Glutamatergic neuron (in vitro differentiated cells): ENCODE results near the gene ARSG. TPM values are rescaled to one million over a fixed set of nuclear protein-coding genes. Genes with fewer than 3 reads are reported as not detected.

Source experiments
- DNase-seq: peaks from one replicate; pipeline ENCODE4 v3.0.0; 2022
- H3K27ac Mint-ChIP-seq: one replicate; pipeline ENCODE4 v1.8.0; 2020; ENCODE audit warnings: mild to moderate bottlenecking, mixed read lengths, inconsistent platforms; ENCODE audit not compliant: unreplicated experiment
- H3K27me3 Mint-ChIP-seq: one replicate; pipeline ENCODE4 v1.8.0; 2020; ENCODE audit warnings: mild to moderate bottlenecking, moderate library complexity, mixed read lengths, inconsistent platforms; ENCODE audit not compliant: unreplicated experiment
- H3K36me3 Mint-ChIP-seq: one replicate; pipeline ENCODE4 v1.8.0; 2020; ENCODE audit warnings: mild to moderate bottlenecking, mixed read lengths, inconsistent platforms; ENCODE audit not compliant: unreplicated experiment
- H3K4me1 Mint-ChIP-seq: one replicate; pipeline ENCODE4 v1.8.0; 2020; ENCODE audit warnings: mild to moderate bottlenecking, low read depth, mixed read lengths, inconsistent platforms; ENCODE audit not compliant: unreplicated experiment
- H3K4me3 Mint-ChIP-seq: one replicate; pipeline ENCODE4 v1.8.0; 2020; ENCODE audit warnings: mild to moderate bottlenecking, mixed read lengths, inconsistent platforms; ENCODE audit not compliant: unreplicated experiment
- H3K9me3 Mint-ChIP-seq: one replicate; pipeline ENCODE4 v1.8.0; 2020; ENCODE audit warnings: mild to moderate bottlenecking, moderate library complexity, mixed read lengths, inconsistent platforms; ENCODE audit not compliant: unreplicated experiment
- CTCF ChIP-seq: fragments of 200-600 bp; sonication (generic); IDR thresholded peaks from one replicate; pipeline ENCODE4 v1.5.0; 2021; ENCODE audit not compliant: partially characterized antibody, unreplicated experiment
- total RNA-seq: library from RNA; stranded (reverse); fragmentation: NEBNext Ultra II Directional; extraction: Animal tissue kit (Norgen Biotek cat#: 25700); gene quantifications from one replicate; pipeline ENCODE4 v1.2.1, GENCODE V29; 2021; ENCODE audit not compliant: unreplicated experiment

ARSG gene
- total RNA-seq, 1 donor from 2014 or later: 1.9 TPM

DNA sequence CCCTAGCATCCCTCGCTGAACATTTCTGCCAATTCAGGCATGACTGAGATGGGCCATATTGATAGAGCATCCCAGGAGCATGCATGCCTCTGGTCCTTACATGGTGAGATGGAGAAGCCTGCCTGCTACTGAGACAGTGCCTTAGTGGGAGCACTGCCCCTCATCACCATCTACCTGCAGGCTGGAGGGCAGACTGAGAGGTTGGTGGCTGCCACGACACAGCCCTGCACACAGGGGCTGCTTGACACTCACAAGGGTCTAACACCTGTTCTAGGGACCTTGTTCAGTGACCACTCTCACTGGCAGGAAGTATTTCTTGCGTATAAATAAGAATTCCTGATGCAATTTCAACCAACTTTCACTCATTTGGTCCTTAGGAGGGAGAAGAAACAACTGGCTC, 132.0 kb downstream of the ARSG start:
- Mint-ChIP-seq H3K9me3 (peaks cover 21% of the 10 kb centered on the region), H3K36me3 (peaks cover 27% of the 10 kb centered on the region), H3K4me3 (no peak overlapping the region), H3K4me1 (no peaks in the 10 kb centered on the region), H3K27me3 (peaks cover 14% of the 10 kb centered on the region), H3K27ac (no peak overlapping the region)
- TF ChIP-seq CTCF: no peak
- DNase-seq: no peak

GRCh38 chr17:68424203-68424602, 132.9 kb downstream of the ARSG start:
- no peaks in the 10 kb centered on the region for H3K4me1 Mint-ChIP-seq
- H3K27ac Mint-ChIP-seq: no peak overlapping the region

DNA sequence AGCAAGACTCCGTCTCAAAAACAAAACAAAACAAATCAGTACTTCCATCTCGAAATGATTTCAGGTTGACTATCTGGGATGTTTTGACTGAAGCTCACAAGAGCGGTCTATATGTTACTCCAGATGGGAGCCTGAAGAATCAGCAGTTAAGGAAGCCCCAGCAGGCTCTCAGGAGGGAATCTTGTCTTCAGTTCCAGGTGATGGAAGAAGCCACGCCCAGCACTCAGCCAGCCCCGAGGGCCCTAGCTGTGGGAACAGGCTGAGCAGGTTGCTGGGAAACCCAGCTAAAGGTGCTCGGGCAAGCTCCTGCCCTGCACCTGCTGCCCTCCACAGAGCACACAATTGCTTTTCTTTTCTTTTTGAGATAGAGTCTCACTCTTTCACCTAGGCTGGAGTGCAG, 133.6 kb downstream of the ARSG start:
- DNase-seq: no peak
- TF ChIP-seq CTCF: no peak
- no peak overlapping the region for H3K27ac Mint-ChIP-seq

More at GRCh38 chr17:68424203-68424602, 132.9 kb downstream of the ARSG start:
- DNase-seq: no peak
- Mint-ChIP-seq H3K9me3 (peaks cover 17% of the 10 kb centered on the region), H3K36me3 (peaks cover 22% of the 10 kb centered on the region), H3K27me3 (peaks cover 14% of the 10 kb centered on the region), H3K4me3 (no peak overlapping the region)
- TF ChIP-seq CTCF: no peak

GRCh38 chr17:68425979-68426378, 134.7 kb downstream of the ARSG start:
- DNase-seq: no peak
- TF ChIP-seq CTCF: no peak
- H3K9me3 Mint-ChIP-seq: peaks cover 3% of the 10 kb centered on the region
- peaks cover 5% of the 10 kb centered on the region for H3K36me3 Mint-ChIP-seq
- H3K27me3 Mint-ChIP-seq: peaks cover 4% of the 10 kb centered on the region
- no peak overlapping the region for H3K4me3 Mint-ChIP-seq
- no peaks in the 10 kb centered on the region for H3K4me1 Mint-ChIP-seq
- H3K27ac Mint-ChIP-seq: no peak overlapping the region

More for the DNA sequence above, 133.6 kb downstream of the ARSG start:
- Mint-ChIP-seq H3K27me3 (peaks cover 10% of the 10 kb centered on the region), H3K36me3 (peaks cover 17% of the 10 kb centered on the region), H3K9me3 (peaks cover 12% of the 10 kb centered on the region), H3K4me3 (no peak overlapping the region), H3K4me1 (no peaks in the 10 kb centered on the region)

DNA sequence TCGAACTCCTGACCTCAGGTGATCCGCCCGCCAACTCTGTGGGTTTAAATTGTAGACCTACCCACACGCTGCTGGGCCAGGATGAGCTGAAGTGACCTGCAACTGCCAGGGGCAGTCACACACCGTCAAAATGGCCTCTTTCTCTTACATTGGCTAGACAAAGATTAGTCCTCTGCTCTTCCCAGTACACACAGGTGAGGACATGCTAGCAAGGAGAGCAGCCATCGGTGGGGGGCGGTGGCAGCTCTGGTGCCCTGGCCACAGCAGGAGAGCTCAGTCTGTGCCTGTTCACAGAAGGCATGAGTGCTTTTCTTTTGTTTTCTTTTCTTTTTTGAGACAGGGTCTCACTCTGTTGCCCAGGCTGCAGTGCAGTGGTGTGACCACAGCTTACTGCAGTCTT, 136.3 kb downstream of the ARSG start:
- peaks cover 3% of the 10 kb centered on the region for H3K9me3 Mint-ChIP-seq

More for the DNA sequence above, 136.3 kb downstream of the ARSG start:
- TF ChIP-seq CTCF: no peak
- H3K4me3 Mint-ChIP-seq: no peak overlapping the region
- DNase-seq: no peak
- H3K27me3 Mint-ChIP-seq: peaks cover 5% of the 10 kb centered on the region
- peaks cover 2% of the 10 kb centered on the region for H3K4me1 Mint-ChIP-seq
- no peak overlapping the region for H3K27ac Mint-ChIP-seq
- no peaks in the 10 kb centered on the region for H3K36me3 Mint-ChIP-seq
